Kidney (tissue), 14 donors: ENCODE data around the gene TFPI2. TPM values are rescaled to one million over a fixed set of nuclear protein-coding genes. Genes with fewer than 3 reads are reported as not detected.
A peak's percentile ranks its signal among the peaks of the same experiment; 100 is the strongest.

Experiments used
- DNase-seq, 5 donors: peaks; one replicate each; pipeline ENCODE4 v3.0.0-alpha.2; 2013 to 2020
- FAIRE-seq: peaks from 2 replicates; lab custom pipeline; 2012; peaks lifted over from hg19 to GRCh38; lab: Jason Lieb, UNC
- H3K27ac ChIP-seq, 2 donors: one replicate each; pipeline ENCODE4 v1.7.0; 2013; ENCODE audit warnings: low read depth in 2 of 2, low read length in 2 of 2, inconsistent platforms in 1 of 2
- H3K27me3 ChIP-seq: one replicate; pipeline ENCODE4 v1.7.1; 2013; ENCODE audit warnings: low read length, inconsistent platforms; ENCODE audit not compliant: control insufficient read depth, insufficient read depth
- H3K36me3 ChIP-seq, 3 donors: one replicate each; pipeline versions ENCODE4 v1.7.0 to v1.7.1; 2013; ENCODE audit warnings: low read length in 3 of 3, control low read depth in 1 of 3, inconsistent platforms in 1 of 3; ENCODE audit not compliant: insufficient read depth in 3 of 3, control insufficient read depth in 2 of 3
- H3K4me1 ChIP-seq, 3 donors: one replicate each; pipeline versions ENCODE4 v1.7.0 to v1.7.1; 2013; ENCODE audit warnings: low read length in 3 of 3, inconsistent platforms in 1 of 3, low read depth in 1 of 3; ENCODE audit not compliant: control insufficient read depth in 2 of 3, insufficient read depth in 2 of 3
- H3K4me3 ChIP-seq, 3 donors: one replicate each; pipeline versions ENCODE4 v1.7.0 to v1.8.1; 2013; ENCODE audit warnings: low read length in 3 of 3, control low read depth in 1 of 3, inconsistent platforms in 1 of 3
- H3K9ac ChIP-seq, 3 donors: one replicate each; pipeline versions ENCODE4 v1.7.0 to v1.7.1; 2013; ENCODE audit warnings: low read length in 3 of 3, control low read depth in 1 of 3, inconsistent platforms in 1 of 3
- H3K9me3 ChIP-seq, 3 donors: one replicate each; pipeline versions ENCODE4 v1.7.0 to v1.7.1; 2013; ENCODE audit warnings: low read length in 3 of 3, control low read depth in 1 of 3, inconsistent platforms in 1 of 3; ENCODE audit not compliant: control insufficient read depth in 2 of 3, insufficient read depth in 1 of 3
- CTCF ChIP-seq: IDR thresholded peaks from 3 replicates; pipeline ENCODE4 v1.5.1; 2012; ENCODE audit warnings: mild to moderate bottlenecking, moderate library complexity, borderline replicate concordance; ENCODE audit not compliant: insufficient read depth; ENCODE audit errors: extremely low read depth
- intact Hi-C: fragments of 100-400 bp; cut with DNase I; formaldehyde crosslinking; loops from one replicate; pipeline ENCODE4 v1.11.1; 2022
- polyA plus RNA-seq: library from polyadenylated mRNA; stranded (reverse); fragments of 350-450 nt; fragmentation: Illumina TruSeq; extraction: RNeasy Lipid Tissue Mini Kit (QIAGEN cat#74804); gene quantifications from one replicate; pipeline ENCODE4 v1.2.3, GENCODE V29; 2014; ENCODE audit warnings: low read depth, low replicate concordance; ENCODE audit not compliant: insufficient read depth
- total RNA-seq: library from RNA; stranded (reverse); fragmentation: NEBNext Ultra II Directional; extraction: Animal tissue kit (Norgen Biotek cat#: 25700); gene quantifications from one replicate; pipeline ENCODE4 v1.2.1, GENCODE V29; 2021
- donor health status: control.
- donor health status: control.
- donor health status: control.
- donor health status: control.
- donor health status: control.
- donor health status: DM: yes; HTN: yes; CAD: no.
- donor health status: Normal renal cell carcinoma (clear cell type).

TFPI2 gene
- total and polyA plus RNA-seq, 2 donors from 2014 or later, result 7.8 to 42.5 TPM

- H3K27me3 ChIP-seq, result no peaks in the 10 kb centered on the region
- intact Hi-C loops, result no loop called here
- H3K4me3 ChIP-seq, result no peak overlapping the region
- no peak overlapping the region for H3K9ac ChIP-seq
- no peaks in the 10 kb centered on the region for H3K36me3 ChIP-seq
- no peak overlapping the region for H3K27ac ChIP-seq
- DNase-seq (no peak), FAIRE-seq (no peak)
- H3K4me1 ChIP-seq, result no peaks in the 10 kb centered on the region
- no peak for TF ChIP-seq CTCF
- no peaks in the 10 kb centered on the region for H3K9me3 ChIP-seq
These were observed 47.3 kb downstream of the TFPI2 start for GRCh38 chr7:93843260-93843659.

GRCh38 chr7:93838966-93839365 is 51.6 kb downstream of the TFPI2 start:
- H3K4me3 ChIP-seq, result no peak overlapping the region
- no peaks in the 10 kb centered on the region for H3K27me3 ChIP-seq
- FAIRE-seq (no peak), DNase-seq (no peak)
- H3K4me1 ChIP-seq, result no peaks in the 10 kb centered on the region
- TF ChIP-seq CTCF, result no peak
- H3K36me3 ChIP-seq, result no peaks in the 10 kb centered on the region
- H3K9ac ChIP-seq, result no peak overlapping the region
- no peak overlapping the region for H3K27ac ChIP-seq
- H3K9me3 ChIP-seq, result no peaks in the 10 kb centered on the region
- intact Hi-C loops, result no loop called here

- FAIRE-seq (no peak), DNase-seq (no peak)
- no peaks in the 10 kb centered on the region for H3K27me3 ChIP-seq
- no peak for TF ChIP-seq CTCF
- intact Hi-C loops, result no loop called here
- H3K4me3 ChIP-seq, result no peak overlapping the region
- H3K36me3 ChIP-seq, result no peaks in the 10 kb centered on the region
- no peak overlapping the region for H3K9ac ChIP-seq
- H3K27ac ChIP-seq, result no peak overlapping the region
- no peaks in the 10 kb centered on the region for H3K9me3 ChIP-seq
- H3K4me1 ChIP-seq, result no peaks in the 10 kb centered on the region
These were observed 53.3 kb downstream of the TFPI2 start for GRCh38 chr7:93837245-93837644.

GRCh38 chr7:93836116-93836515 is 54.4 kb downstream of the TFPI2 start:
- no peak overlapping the region for H3K27ac ChIP-seq
- H3K4me3 ChIP-seq, result no peak overlapping the region
- no peaks in the 10 kb centered on the region for H3K4me1 ChIP-seq
- peak in 1 of 5 donors; percentile 2 for DNase-seq
- no peaks in the 10 kb centered on the region for H3K9me3 ChIP-seq
- H3K27me3 ChIP-seq, result no peaks in the 10 kb centered on the region
- no peaks in the 10 kb centered on the region for H3K36me3 ChIP-seq
- TF ChIP-seq CTCF, result no peak
- H3K9ac ChIP-seq, result no peak overlapping the region
- no peak for FAIRE-seq
- intact Hi-C loops, result no loop called here
